IMR-90 (cell line): ENCODE measurements around the gene INPP1. TPM values are rescaled to one million over a fixed set of nuclear protein-coding genes. Genes with fewer than 3 reads are reported as not detected.

Experiments used
- ATAC-seq: fragments of 200-7000 bp; cut with Tn5 transposase; 2 replicates; pipeline ENCODE4 v1.9.1; 2020; ENCODE audit warnings: low read depth, mild to moderate bottlenecking, moderate library complexity
- BruUV-seq: library from RNA; stranded (reverse); fragments of 400-500 nt; replicated peaks from 2 replicates; lab custom pipeline; 2021; lab: Mats Ljungman, UMichigan
- CTCF ChIA-PET: fragments of 300-600 bp; formaldehyde crosslinking; extraction: SDS; loops from one replicate; lab custom pipeline; 2021; ENCODE audit warnings: antibody characterized with exemption; lab: Yijun Ruan, JAX
- POLR2A ChIA-PET: fragments of 300-600 bp; sonication (Branson Sonifier 250); formaldehyde crosslinking; loops from one replicate; lab custom pipeline; 2022; ENCODE audit warnings: antibody characterized with exemption; ENCODE audit not compliant: unreplicated experiment; lab: Charles Lee
- DNase-seq: peaks from one replicate; pipeline ENCODE4 v3.0.0; 2013
- H2AFZ ChIP-seq: replicated peaks from 2 replicates; pipeline ENCODE3; 2013; ENCODE audit warnings: low read length, mild to moderate bottlenecking; ENCODE audit not compliant: poor library complexity
- H2AK5ac ChIP-seq: 2 replicates; pipeline ENCODE4 v1.6.1; 2013; ENCODE audit warnings: low read depth, low read length, inconsistent platforms
- H2AK9ac ChIP-seq: replicated peaks from 2 replicates; pipeline ENCODE3; 2013; ENCODE audit warnings: mild to moderate bottlenecking, low read depth, low read length, moderate library complexity; ENCODE audit not compliant: poor library complexity
- H2BK120ac ChIP-seq: 2 replicates; pipeline ENCODE4 v1.6.1; 2013; ENCODE audit warnings: low read depth, low read length, inconsistent platforms
- H2BK15ac ChIP-seq: 3 replicates; pipeline ENCODE4 v1.6.1; 2013; ENCODE audit warnings: low read depth, low read length, inconsistent platforms
- H2BK20ac ChIP-seq: 2 replicates; pipeline ENCODE4 v1.6.1; 2013; ENCODE audit warnings: low read depth, mild to moderate bottlenecking, inconsistent platforms, low read length, moderate library complexity
- H2BK5ac ChIP-seq: 2 replicates; pipeline ENCODE4 v1.6.1; 2013; ENCODE audit warnings: mild to moderate bottlenecking, low read depth, low read length, inconsistent platforms; ENCODE audit not compliant: poor library complexity, severe bottlenecking
- H3K14ac ChIP-seq: replicated peaks from 2 replicates; pipeline ENCODE4 v1.6.1; 2013; ENCODE audit warnings: low read depth, low read length, inconsistent platforms
- H3K18ac ChIP-seq: 2 replicates; pipeline ENCODE4 v1.6.1; 2013; ENCODE audit warnings: low read depth, low read length, control low read depth
- H3K23ac ChIP-seq: 2 replicates; pipeline ENCODE4 v1.6.1; 2013; ENCODE audit warnings: low read depth, low read length, inconsistent platforms
- H3K27ac ChIP-seq: 2 replicates; pipeline ENCODE4 v1.5.1; 2013; ENCODE audit warnings: mild to moderate bottlenecking, control low read depth, low read length; ENCODE audit not compliant: insufficient read depth
- H3K27me3 ChIP-seq: 2 replicates; pipeline ENCODE4 v1.6.1; 2013; ENCODE audit warnings: low read length; ENCODE audit not compliant: control insufficient read depth, insufficient read depth
- H3K36me3 ChIP-seq: 2 replicates; pipeline ENCODE4 v1.6.1; 2013; ENCODE audit warnings: low read length, mixed read lengths; ENCODE audit not compliant: control insufficient read depth, insufficient read depth
- H3K4ac ChIP-seq: 2 replicates; pipeline ENCODE4 v1.6.1; 2013; ENCODE audit warnings: low read depth, low read length, inconsistent platforms
- H3K4me1 ChIP-seq: 2 replicates; pipeline ENCODE4 v1.6.1; 2013; ENCODE audit warnings: low read length, mixed read lengths; ENCODE audit not compliant: control insufficient read depth, insufficient read depth
- H3K4me2 ChIP-seq: 2 replicates; pipeline ENCODE4 v1.6.1; 2013; ENCODE audit warnings: low read depth, mild to moderate bottlenecking, control low read depth, low read length, moderate library complexity
- H3K4me3 ChIP-seq: 2 replicates; pipeline ENCODE4 v1.5.1; 2013; ENCODE audit warnings: low read depth, mild to moderate bottlenecking, control low read depth, low read length, moderate library complexity; ENCODE audit not compliant: insufficient read depth
- H3K56ac ChIP-seq: 2 replicates; pipeline ENCODE4 v1.6.1; 2013; ENCODE audit warnings: low read length, inconsistent platforms; ENCODE audit not compliant: insufficient read depth; ENCODE audit errors: extremely low read depth
- H3K79me1 ChIP-seq, 2 experiments: 2 replicates each; pipeline ENCODE4 v1.6.1; 2013; ENCODE audit warnings: low read length in 2 of 2, inconsistent platforms in 1 of 2, low read depth in 1 of 2
- H3K9ac ChIP-seq: 2 replicates; pipeline ENCODE4 v1.6.1; 2013; ENCODE audit warnings: low read depth, low read length, control low read depth
- H3K9me1 ChIP-seq: 2 replicates; pipeline ENCODE4 v1.6.1; 2013; ENCODE audit warnings: low read length, inconsistent platforms; ENCODE audit not compliant: insufficient read depth
- H3K9me3 ChIP-seq: 2 replicates; pipeline ENCODE4 v1.6.1; 2013; ENCODE audit warnings: low read length; ENCODE audit not compliant: control insufficient read depth, insufficient read depth
- H4K20me1 ChIP-seq: 2 replicates; pipeline ENCODE4 v1.6.1; 2013; ENCODE audit warnings: low read length, inconsistent platforms; ENCODE audit not compliant: insufficient read depth
- H4K5ac ChIP-seq: 2 replicates; pipeline ENCODE4 v1.6.1; 2013; ENCODE audit warnings: mild to moderate bottlenecking, low read depth, low read length, control low read depth
- H4K8ac ChIP-seq, 2 experiments: 2 replicates each; pipeline ENCODE4 v1.6.1; 2013; ENCODE audit warnings: low read depth in 2 of 2, low read length in 2 of 2, control low read depth in 1 of 2, inconsistent platforms in 1 of 2
- H4K91ac ChIP-seq: 2 replicates; pipeline ENCODE4 v1.6.1; 2013; ENCODE audit warnings: low read depth, low read length, inconsistent platforms; ENCODE audit not compliant: insufficient read depth
- CHD1 ChIP-seq: IDR thresholded peaks from 2 replicates; pipeline ENCODE4 v1.6.1; 2012; ENCODE audit warnings: low read depth, low read length, improper control_type of control experiment
- NFE2L2 ChIP-seq: fragments of 150-350 bp; IDR thresholded peaks from 2 replicates; pipeline ENCODE4 v1.6.1; 2016; ENCODE audit warnings: low read depth, mild to moderate bottlenecking, low read length
- dilution Hi-C: fragments of 300-500 bp; cut with HindIII; formaldehyde crosslinking; loops from one replicate; pipeline ENCODE4 v1.14.3; 2018; ENCODE audit warnings: low sequenced_read_pairs; ENCODE audit not compliant: unreplicated experiment
- in situ Hi-C: fragments of 300-500 bp; cut with MboI; formaldehyde crosslinking; loops from 3 replicates; pipeline ENCODE4 v1.14.3; 2019; ENCODE audit warnings: low sequenced_read_pairs, inconsistent platforms, mixed read lengths
- intact Hi-C: fragments of 100-400 bp; cut with micrococcal nuclease; formaldehyde crosslinking; loops from 2 replicates; pipeline ENCODE4 v1.10.0; 2022
- polyA plus RNA-seq, 3 experiments: library from polyadenylated mRNA; depleted of rRNA; stranded (reverse); fragments of >200 nt; gene quantifications; 2 replicates each; pipeline ENCODE4 v1.2.3, GENCODE V29; 2012; ENCODE audit warnings: low replicate concordance in 1 of 3
- total RNA-seq: library from RNA; depleted of rRNA; stranded (reverse); fragments of >200 nt; gene quantifications from 2 replicates; pipeline ENCODE4 v1.2.3, GENCODE V29; 2012
- TF ChIP-seq, protein P1 (sequence below): fragments of 150-350 bp; IDR thresholded peaks from 2 replicates; pipeline ENCODE4 v1.6.1; 2016; ENCODE audit warnings: low read depth, mild to moderate bottlenecking, low read length, moderate library complexity, borderline replicate concordance
- TF ChIP-seq, protein P2 (sequence below): conservative IDR thresholded peaks from 2 replicates; pipeline ENCODE4 v1.5.1; 2012; ENCODE audit warnings: mild to moderate bottlenecking, low read depth, low read length, improper control_type of control experiment

Gene INPP1
- total and polyA plus RNA-seq, 2 of the 4 experiments (the other 2 are of a cell fraction) = 4.1 to 10.1 TPM

DNA sequence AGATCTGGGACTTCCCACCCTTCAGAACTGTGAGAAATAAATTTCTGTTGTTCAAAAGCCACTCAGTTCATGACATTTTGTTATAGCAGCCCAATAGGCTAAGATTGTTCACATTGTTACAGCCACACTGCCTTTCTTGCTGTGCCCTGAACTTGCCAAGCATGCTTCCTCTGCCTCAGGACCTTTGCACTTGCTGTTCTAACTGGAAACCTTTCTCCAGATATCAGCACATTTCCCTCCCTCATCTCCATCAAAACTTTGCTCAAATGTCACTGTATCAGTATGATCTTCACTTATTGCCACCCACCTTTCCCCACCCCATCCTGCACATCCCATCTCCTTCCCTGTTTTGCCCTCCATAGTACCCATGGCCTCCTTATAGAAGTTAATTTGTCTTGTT, 32.7 kb downstream of the INPP1 start:
- ChIA-PET CTCF (no interaction called here), POLR2A (no interaction called here)

More for the DNA sequence above, 32.7 kb downstream of the INPP1 start:
- ATAC-seq = no peak
- no peaks in the 10 kb centered on the region for H3K9me3 ChIP-seq
- H4K20me1 ChIP-seq = no peaks in the 10 kb centered on the region
- no TSS peak for BruUV-seq
- H3K4ac ChIP-seq = no peak overlapping the region
- H3K36me3 ChIP-seq = peaks cover 2% of the 10 kb centered on the region; the same call in 1 of the 2 replicates
- no peak overlapping the region for H2BK20ac ChIP-seq
- H3K27me3 ChIP-seq = no peaks in the 10 kb centered on the region
- no peak overlapping the region for H2AK9ac ChIP-seq
- H3K27ac ChIP-seq = no peak overlapping the region
- H4K91ac ChIP-seq = no peak overlapping the region
- no peak overlapping the region for H4K8ac ChIP-seq
- H3K4me1 ChIP-seq = no peaks in the 10 kb centered on the region
- H3K9ac ChIP-seq = no peak overlapping the region
- no peaks in the 10 kb centered on the region for H3K79me1 ChIP-seq
- no peak for TF ChIP-seq CHD1
- TF ChIP-seq, protein P1, sequence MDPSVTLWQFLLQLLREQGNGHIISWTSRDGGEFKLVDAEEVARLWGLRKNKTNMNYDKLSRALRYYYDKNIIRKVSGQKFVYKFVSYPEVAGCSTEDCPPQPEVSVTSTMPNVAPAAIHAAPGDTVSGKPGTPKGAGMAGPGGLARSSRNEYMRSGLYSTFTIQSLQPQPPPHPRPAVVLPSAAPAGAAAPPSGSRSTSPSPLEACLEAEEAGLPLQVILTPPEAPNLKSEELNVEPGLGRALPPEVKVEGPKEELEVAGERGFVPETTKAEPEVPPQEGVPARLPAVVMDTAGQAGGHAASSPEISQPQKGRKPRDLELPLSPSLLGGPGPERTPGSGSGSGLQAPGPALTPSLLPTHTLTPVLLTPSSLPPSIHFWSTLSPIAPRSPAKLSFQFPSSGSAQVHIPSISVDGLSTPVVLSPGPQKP = no peak
- TF ChIP-seq NFE2L2 = no peak
- TF ChIP-seq, protein P2, sequence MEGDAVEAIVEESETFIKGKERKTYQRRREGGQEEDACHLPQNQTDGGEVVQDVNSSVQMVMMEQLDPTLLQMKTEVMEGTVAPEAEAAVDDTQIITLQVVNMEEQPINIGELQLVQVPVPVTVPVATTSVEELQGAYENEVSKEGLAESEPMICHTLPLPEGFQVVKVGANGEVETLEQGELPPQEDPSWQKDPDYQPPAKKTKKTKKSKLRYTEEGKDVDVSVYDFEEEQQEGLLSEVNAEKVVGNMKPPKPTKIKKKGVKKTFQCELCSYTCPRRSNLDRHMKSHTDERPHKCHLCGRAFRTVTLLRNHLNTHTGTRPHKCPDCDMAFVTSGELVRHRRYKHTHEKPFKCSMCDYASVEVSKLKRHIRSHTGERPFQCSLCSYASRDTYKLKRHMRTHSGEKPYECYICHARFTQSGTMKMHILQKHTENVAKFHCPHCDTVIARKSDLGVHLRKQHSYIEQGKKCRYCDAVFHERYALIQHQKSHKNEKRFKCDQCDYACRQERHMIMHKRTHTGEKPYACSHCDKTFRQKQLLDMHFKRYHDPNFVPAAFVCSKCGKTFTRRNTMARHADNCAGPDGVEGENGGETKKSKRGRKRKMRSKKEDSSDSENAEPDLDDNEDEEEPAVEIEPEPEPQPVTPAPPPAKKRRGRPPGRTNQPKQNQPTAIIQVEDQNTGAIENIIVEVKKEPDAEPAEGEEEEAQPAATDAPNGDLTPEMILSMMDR = no peak
- no peak overlapping the region for H2BK120ac ChIP-seq
- no peak overlapping the region for H2BK15ac ChIP-seq
- no peak overlapping the region for H3K56ac ChIP-seq
- H3K9me1 ChIP-seq = no peaks in the 10 kb centered on the region
- H3K14ac ChIP-seq = no peak overlapping the region
- DNase-seq = no peak
- in situ Hi-C loops = loop anchor here (10.0 kb wide), 1 partner anchor 291 kb away; no protein-coding TSS in a partner anchor
- dilution Hi-C loops = no loop called here
- no peak overlapping the region for H2AK5ac ChIP-seq
- intact Hi-C loops = no loop called here
- H3K4me2 ChIP-seq = no peak overlapping the region
- no peak overlapping the region for H3K4me3 ChIP-seq
- H2AFZ ChIP-seq = peak overlapping the region; percentile 14
- H3K18ac ChIP-seq = no peak overlapping the region
- H4K5ac ChIP-seq = no peak overlapping the region
- no peak overlapping the region for H3K23ac ChIP-seq
- no peak overlapping the region for H2BK5ac ChIP-seq
